Activated CD4-positive, alpha-beta T cell treated with anti-CD3 and anti-CD28 coated beads for 48 hours (primary cell): ENCODE results near the gene EIF1.
"Not testable (repeated sequence)": the region's sequence is repeated elsewhere in the genome, so short reads cannot be mapped to it uniquely, and the experiment has no call there.

ENCODE experiments used
- DNase-seq: peaks from one replicate; pipeline ENCODE4 v3.0.0-alpha.2; 2020

EIF1 gene

GRCh38 chr17:41679740-41680425, 8.8 kb upstream of the EIF1 start:
- DNase-seq: no peak

- no peak for DNase-seq
These were observed 8.2 kb upstream of the EIF1 start for GRCh38 chr17:41680426-41681040.

GRCh38 chr17:41681776-41682175, 6.9 kb upstream of the EIF1 start:
- DNase-seq: no peak

GRCh38 chr17:41682631-41683030, 6.1 kb upstream of the EIF1 start:
- no peak for DNase-seq

- DNase-seq: no peak
These were observed 5.2 kb upstream of the EIF1 start for GRCh38 chr17:41683441-41684007.

- no peak for DNase-seq
These were observed 4.7 kb upstream of the EIF1 start for GRCh38 chr17:41684035-41684434.

- not testable (repeated sequence) for DNase-seq
These were observed 2.9 kb upstream of the EIF1 start for GRCh38 chr17:41685753-41686152.

- no peak for DNase-seq
These were observed 2.4 kb upstream of the EIF1 start for GRCh38 chr17:41686281-41686680.

- DNase-seq: peak; percentile 63
These were observed 651 bp upstream of the EIF1 start for GRCh38 chr17:41687828-41688640.

- DNase-seq: peak; percentile 70
These were observed 1.0 kb downstream of the EIF1 start for GRCh38 chr17:41689497-41690299.

- DNase-seq: no peak
These were observed 1.8 kb downstream of the EIF1 start for GRCh38 chr17:41690497-41690896.

- no peak for DNase-seq
These were observed 2.5 kb downstream of the EIF1 start for GRCh38 chr17:41691031-41691777.

GRCh38 chr17:41692722-41693521, 4.2 kb downstream of the EIF1 start:
- DNase-seq: peak; percentile 24

GRCh38 chr17:41695134-41695661, 6.5 kb downstream of the EIF1 start:
- DNase-seq: no peak

GRCh38 chr17:41695954-41696757, 7.5 kb downstream of the EIF1 start:
- DNase-seq: peak; percentile 81

GRCh38 chr17:41697122-41697962, 8.7 kb downstream of the EIF1 start:
- DNase-seq: no peak

- not testable (repeated sequence) for DNase-seq
These were observed 12.2 kb downstream of the EIF1 start for GRCh38 chr17:41700843-41701242.

GRCh38 chr17:41702712-41703111, 14.0 kb downstream of the EIF1 start:
- no peak for DNase-seq
